Activated T-cell treated with anti-CD3 and anti-CD28 coated beads, Interleukin-2, amount 50 U/mL, for 24 hours (primary cell): ENCODE measurements around the gene BIRC2.
"Not testable (repeated sequence)": the region's sequence is repeated elsewhere in the genome, so short reads cannot be mapped to it uniquely, and the experiment has no call there.

ENCODE experiments used
- DNase-seq: peaks from one replicate; pipeline ENCODE4 v3.0.0-alpha.2; 2020
- H3K27ac Mint-ChIP-seq: 2 replicates; pipeline ENCODE4 v1.8.0; 2020; ENCODE audit warnings: mild to moderate bottlenecking, mixed read lengths
- H3K27me3 Mint-ChIP-seq: 2 replicates; pipeline ENCODE4 v1.8.0; 2020; ENCODE audit warnings: mixed read lengths
- H3K36me3 Mint-ChIP-seq: 2 replicates; pipeline ENCODE4 v1.8.0; 2020; ENCODE audit warnings: low read depth, mixed read lengths
- H3K4me1 Mint-ChIP-seq: 2 replicates; pipeline ENCODE4 v1.8.0; 2020; ENCODE audit warnings: low read depth, mixed read lengths
- H3K4me3 Mint-ChIP-seq: 2 replicates; pipeline ENCODE4 v1.8.0; 2020; ENCODE audit warnings: mild to moderate bottlenecking, moderate library complexity, mixed read lengths
- H3K9me3 Mint-ChIP-seq: 2 replicates; pipeline ENCODE4 v1.8.0; 2020; ENCODE audit warnings: mixed read lengths

Gene BIRC2

GRCh38 chr11:102341844-102342318, 5.1 kb upstream of the BIRC2 start:
- no peaks in the 10 kb centered on the region for H3K9me3 Mint-ChIP-seq
- no peak overlapping the region for H3K27ac Mint-ChIP-seq
- peaks cover 31% of the 10 kb centered on the region for H3K36me3 Mint-ChIP-seq
- H3K4me3 Mint-ChIP-seq = no peak overlapping the region
- DNase-seq = peak; percentile 70
- no peaks in the 10 kb centered on the region for H3K27me3 Mint-ChIP-seq
- H3K4me1 Mint-ChIP-seq = peaks cover 56% of the 10 kb centered on the region

DNA sequence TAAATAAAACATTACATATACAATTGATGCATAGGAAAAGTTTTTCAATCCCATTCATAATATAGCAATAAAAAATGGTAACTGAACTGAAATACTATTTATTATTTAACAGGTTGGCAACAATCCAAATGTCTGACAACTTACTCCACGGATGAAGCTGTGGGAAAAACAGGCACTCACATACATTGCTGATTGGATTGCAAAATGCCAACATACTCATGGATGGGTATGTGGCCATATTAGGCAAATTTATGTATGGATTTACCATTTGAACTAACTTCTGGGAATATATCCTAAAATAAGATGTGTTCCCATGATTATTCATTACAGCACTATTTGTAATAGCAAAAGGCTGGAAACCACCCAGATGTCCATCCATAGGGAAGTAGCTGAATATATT, 3.2 kb upstream of the BIRC2 start:
- no peak for DNase-seq
- Mint-ChIP-seq H3K36me3 (peaks cover 28% of the 10 kb centered on the region), H3K27me3 (no peaks in the 10 kb centered on the region), H3K27ac (no peak overlapping the region), H3K4me3 (no peak overlapping the region), H3K9me3 (no peaks in the 10 kb centered on the region), H3K4me1 (peaks cover 54% of the 10 kb centered on the region)

DNA sequence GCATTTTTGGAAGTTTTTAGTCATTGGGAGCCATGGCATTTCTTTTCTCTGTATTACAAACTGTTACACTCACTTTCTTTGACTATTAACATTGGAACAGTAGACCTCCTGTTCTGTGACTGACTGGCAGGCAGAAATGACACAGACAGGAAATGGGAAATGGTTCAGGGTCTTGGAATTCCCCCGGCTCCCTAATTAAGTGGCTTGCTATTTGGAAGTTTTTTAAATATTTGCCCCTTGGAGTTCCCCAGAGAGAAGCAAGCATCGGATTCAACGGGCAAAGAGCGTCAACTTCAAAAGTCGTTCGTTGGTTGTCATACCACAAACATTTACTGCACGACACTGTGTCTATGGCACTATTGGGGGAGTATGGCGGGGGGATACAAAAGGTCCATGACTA, 1.1 kb upstream of the BIRC2 start:
- Mint-ChIP-seq H3K36me3 (peaks cover 35% of the 10 kb centered on the region), H3K4me1 (peaks cover 52% of the 10 kb centered on the region), H3K27ac (peak overlapping the region; percentile 99), H3K27me3 (no peaks in the 10 kb centered on the region), H3K9me3 (no peaks in the 10 kb centered on the region), H3K4me3 (peak overlapping the region; percentile 94)
- no peak for DNase-seq

DNA sequence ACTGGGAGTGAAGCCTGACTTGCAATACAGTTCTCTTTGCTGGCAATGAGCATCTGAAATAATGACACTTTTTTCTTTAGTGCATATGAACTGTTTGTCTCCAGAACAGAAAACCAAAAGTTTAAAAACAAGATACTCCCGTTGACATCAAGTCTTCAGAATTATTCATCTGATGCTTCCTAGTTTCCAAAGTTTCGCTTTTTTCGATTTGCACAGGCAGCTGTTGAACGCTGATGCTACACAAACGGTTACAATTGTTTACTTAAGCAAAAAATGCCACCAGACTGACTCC, 612 bp upstream of the BIRC2 start:
- H3K27ac Mint-ChIP-seq = peak overlapping the region; percentile 99
- no peak for DNase-seq
- H3K36me3 Mint-ChIP-seq = peaks cover 38% of the 10 kb centered on the region
- peaks cover 51% of the 10 kb centered on the region for H3K4me1 Mint-ChIP-seq
- H3K4me3 Mint-ChIP-seq = peak overlapping the region; percentile 94
- no peaks in the 10 kb centered on the region for H3K27me3 Mint-ChIP-seq
- no peaks in the 10 kb centered on the region for H3K9me3 Mint-ChIP-seq

DNA sequence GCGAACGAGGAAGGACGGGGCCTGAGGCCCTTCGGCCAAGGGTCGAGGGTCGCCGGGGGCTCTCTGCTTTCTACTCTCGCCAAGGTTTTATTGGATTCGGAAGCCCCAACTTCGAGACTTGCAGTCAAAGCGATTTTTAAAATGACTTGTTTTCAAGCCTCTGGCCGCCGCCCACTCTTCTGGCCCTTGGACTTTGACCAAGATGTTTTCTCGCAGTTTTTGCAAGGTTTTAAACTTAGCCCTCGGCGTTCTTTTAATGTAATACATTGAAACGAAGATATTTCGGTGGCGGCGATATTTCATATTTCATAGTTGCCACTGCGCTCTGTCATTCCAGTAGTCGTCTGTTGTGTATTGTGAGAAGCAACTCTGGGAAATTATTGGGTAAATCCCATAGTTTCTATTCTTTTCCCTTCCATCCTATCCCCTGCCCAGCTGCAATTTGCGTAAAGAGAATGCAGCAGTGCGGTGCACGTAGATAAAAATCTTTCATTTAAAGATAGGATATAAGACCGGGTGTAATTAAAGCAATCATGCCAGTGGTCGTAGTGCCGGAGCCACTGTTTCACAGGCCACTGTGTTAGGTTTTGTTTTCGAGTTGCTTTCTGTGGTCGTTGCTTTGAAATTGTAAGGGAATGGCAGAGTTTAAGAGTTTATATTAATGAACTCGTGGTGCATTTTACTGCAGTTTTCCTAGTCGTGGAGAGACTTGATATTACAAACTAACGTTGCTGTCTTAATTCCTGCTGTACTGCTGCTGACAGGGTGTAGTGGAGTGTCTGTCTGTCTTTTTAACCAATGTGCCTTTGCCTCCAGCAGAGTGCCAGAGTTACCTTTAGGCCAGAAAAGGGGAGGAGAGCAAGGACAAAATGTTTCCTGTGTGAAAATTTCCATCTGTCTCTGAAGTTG, 702 bp downstream of the BIRC2 start:
- H3K4me1 Mint-ChIP-seq = peaks cover 48% of the 10 kb centered on the region
- H3K9me3 Mint-ChIP-seq = no peaks in the 10 kb centered on the region
- peak overlapping the region; percentile 94 for H3K4me3 Mint-ChIP-seq
- H3K27ac Mint-ChIP-seq = peak overlapping the region; percentile 99
- H3K36me3 Mint-ChIP-seq = peaks cover 50% of the 10 kb centered on the region
- H3K27me3 Mint-ChIP-seq = no peaks in the 10 kb centered on the region
- no peak for DNase-seq

DNA sequence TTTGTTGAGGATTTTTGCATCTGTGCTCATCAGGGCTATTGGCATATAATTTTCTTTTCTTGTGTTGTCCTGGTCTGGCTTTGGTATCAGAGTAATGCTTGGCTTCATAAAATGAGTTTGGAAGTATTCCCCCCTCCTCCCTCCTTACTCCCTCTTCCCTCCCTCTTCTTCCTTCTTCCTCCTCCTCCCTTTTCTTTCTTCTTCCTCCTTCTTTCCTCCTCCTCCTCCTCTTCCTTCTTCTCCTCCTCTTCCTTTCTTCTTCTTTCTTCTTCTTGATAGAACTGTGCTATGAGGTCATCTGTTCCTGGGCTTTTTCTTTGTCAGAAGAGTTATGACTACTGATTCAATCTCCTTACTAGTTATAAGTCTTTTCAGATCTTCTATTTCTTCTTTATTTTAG, 10.1 kb downstream of the BIRC2 start:
- H3K4me1 Mint-ChIP-seq = peaks cover 58% of the 10 kb centered on the region
- no peak for DNase-seq
- no peaks in the 10 kb centered on the region for H3K27me3 Mint-ChIP-seq
- H3K36me3 Mint-ChIP-seq = peaks cover 92% of the 10 kb centered on the region
- peaks cover 5% of the 10 kb centered on the region for H3K9me3 Mint-ChIP-seq
- no peak overlapping the region for H3K4me3 Mint-ChIP-seq
- H3K27ac Mint-ChIP-seq = peak overlapping the region; percentile 10

GRCh38 chr11:102359372-102359771, 12.4 kb downstream of the BIRC2 start:
- Mint-ChIP-seq H3K4me3 (no peak overlapping the region), H3K36me3 (peaks cover 91% of the 10 kb centered on the region), H3K27ac (no peak overlapping the region), H3K27me3 (no peaks in the 10 kb centered on the region), H3K9me3 (peaks cover 3% of the 10 kb centered on the region), H3K4me1 (peaks cover 60% of the 10 kb centered on the region)
- DNase-seq = no peak

GRCh38 chr11:102360681-102361080, 13.7 kb downstream of the BIRC2 start:
- H3K36me3 Mint-ChIP-seq = peaks cover 90% of the 10 kb centered on the region
- H3K27me3 Mint-ChIP-seq = no peaks in the 10 kb centered on the region
- no peaks in the 10 kb centered on the region for H3K9me3 Mint-ChIP-seq
- H3K27ac Mint-ChIP-seq = peak overlapping the region; percentile 82
- no peak for DNase-seq
- H3K4me1 Mint-ChIP-seq = peaks cover 52% of the 10 kb centered on the region
- peak overlapping the region; percentile 19 for H3K4me3 Mint-ChIP-seq

- no peak for DNase-seq
- Mint-ChIP-seq H3K27me3 (no peaks in the 10 kb centered on the region), H3K36me3 (peaks cover 90% of the 10 kb centered on the region), H3K4me3 (peak overlapping the region; percentile 19), H3K27ac (peak overlapping the region; percentile 82), H3K4me1 (peaks cover 51% of the 10 kb centered on the region), H3K9me3 (no peaks in the 10 kb centered on the region)
These were observed 14.3 kb downstream of the BIRC2 start for GRCh38 chr11:102361086-102362031.

- Mint-ChIP-seq H3K27ac (peak overlapping the region; percentile 0), H3K27me3 (no peaks in the 10 kb centered on the region), H3K4me1 (peaks cover 48% of the 10 kb centered on the region), H3K36me3 (peaks cover 83% of the 10 kb centered on the region), H3K9me3 (no peaks in the 10 kb centered on the region), H3K4me3 (no peak overlapping the region)
- no peak for DNase-seq
These were observed 18.0 kb downstream of the BIRC2 start for GRCh38 chr11:102364991-102365390.

DNA sequence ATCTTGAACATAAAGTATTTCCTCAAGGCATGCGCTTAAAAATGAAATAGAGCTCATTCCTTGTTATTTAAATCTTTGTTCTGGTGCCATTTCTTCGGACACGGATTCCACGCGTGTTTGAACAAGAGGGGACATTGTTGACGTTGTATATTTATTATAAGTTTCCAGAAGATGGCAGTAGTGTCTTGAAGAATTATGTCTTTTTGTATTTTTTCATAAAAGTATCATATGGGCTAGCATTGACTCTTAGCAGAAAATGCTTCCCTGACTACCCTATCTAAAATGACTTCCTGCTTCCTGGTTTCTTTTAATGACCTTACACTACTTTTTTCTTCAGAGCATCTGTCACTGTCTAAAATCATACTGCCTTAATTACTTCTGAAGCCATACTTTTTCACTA, 20.4 kb downstream of the BIRC2 start:
- Mint-ChIP-seq H3K27me3 (no peaks in the 10 kb centered on the region), H3K4me3 (no peak overlapping the region), H3K9me3 (no peaks in the 10 kb centered on the region), H3K36me3 (peaks cover 67% of the 10 kb centered on the region), H3K27ac (peak overlapping the region; percentile 9), H3K4me1 (peaks cover 32% of the 10 kb centered on the region)
- DNase-seq = no peak

DNA sequence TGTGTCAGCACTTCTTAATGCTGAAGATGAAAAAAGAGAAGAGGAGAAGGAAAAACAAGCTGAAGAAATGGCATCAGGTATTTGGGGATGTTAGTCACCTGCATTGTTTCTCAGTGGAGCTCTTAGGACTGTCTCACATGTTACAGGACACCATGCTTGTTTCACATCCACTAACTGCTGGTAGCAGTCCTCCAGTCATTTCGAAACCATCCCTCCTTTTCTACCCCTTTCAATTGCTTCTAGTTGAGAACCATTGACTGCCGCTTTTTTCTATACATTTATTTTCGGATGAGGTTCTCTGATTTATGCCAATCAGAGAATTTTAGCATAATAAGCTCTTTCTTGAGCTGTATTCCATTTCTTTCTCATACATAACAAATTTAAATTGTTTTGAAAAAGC, 21.5 kb downstream of the BIRC2 start:
- Mint-ChIP-seq H3K27ac (peak overlapping the region; percentile 65), H3K4me1 (peaks cover 28% of the 10 kb centered on the region), H3K9me3 (no peaks in the 10 kb centered on the region), H3K4me3 (no peak overlapping the region), H3K27me3 (no peaks in the 10 kb centered on the region), H3K36me3 (peaks cover 63% of the 10 kb centered on the region)
- no peak for DNase-seq

- H3K27me3 Mint-ChIP-seq, H3K9me3 Mint-ChIP-seq, DNase-seq, H3K4me3 Mint-ChIP-seq: not testable (repeated sequence)
- peaks cover 32% of the 10 kb centered on the region for H3K4me1 Mint-ChIP-seq
- H3K36me3 Mint-ChIP-seq = peaks cover 60% of the 10 kb centered on the region
- H3K27ac Mint-ChIP-seq = peak overlapping the region; percentile 55
These were observed 27.8 kb downstream of the BIRC2 start for GRCh38 chr11:102374633-102375424.

- no peak for DNase-seq
- Mint-ChIP-seq H3K36me3 (peaks cover 69% of the 10 kb centered on the region), H3K27ac (no peak overlapping the region), H3K4me3 (no peak overlapping the region), H3K9me3 (no peaks in the 10 kb centered on the region), H3K4me1 (peaks cover 32% of the 10 kb centered on the region), H3K27me3 (no peaks in the 10 kb centered on the region)
These were observed 28.8 kb downstream of the BIRC2 start for GRCh38 chr11:102375720-102376399.
